ENCODE results near the gene TNNC1. TPM values are rescaled to one million over a fixed set of nuclear protein-coding genes. Genes with fewer than 3 reads are reported as not detected.

TNNC1 gene
- total and polyA plus RNA-seq, 2 donors (not counting 1 experiment from before 2014, with no cell fraction given): 1.1 to 5.4 TPM

DNA sequence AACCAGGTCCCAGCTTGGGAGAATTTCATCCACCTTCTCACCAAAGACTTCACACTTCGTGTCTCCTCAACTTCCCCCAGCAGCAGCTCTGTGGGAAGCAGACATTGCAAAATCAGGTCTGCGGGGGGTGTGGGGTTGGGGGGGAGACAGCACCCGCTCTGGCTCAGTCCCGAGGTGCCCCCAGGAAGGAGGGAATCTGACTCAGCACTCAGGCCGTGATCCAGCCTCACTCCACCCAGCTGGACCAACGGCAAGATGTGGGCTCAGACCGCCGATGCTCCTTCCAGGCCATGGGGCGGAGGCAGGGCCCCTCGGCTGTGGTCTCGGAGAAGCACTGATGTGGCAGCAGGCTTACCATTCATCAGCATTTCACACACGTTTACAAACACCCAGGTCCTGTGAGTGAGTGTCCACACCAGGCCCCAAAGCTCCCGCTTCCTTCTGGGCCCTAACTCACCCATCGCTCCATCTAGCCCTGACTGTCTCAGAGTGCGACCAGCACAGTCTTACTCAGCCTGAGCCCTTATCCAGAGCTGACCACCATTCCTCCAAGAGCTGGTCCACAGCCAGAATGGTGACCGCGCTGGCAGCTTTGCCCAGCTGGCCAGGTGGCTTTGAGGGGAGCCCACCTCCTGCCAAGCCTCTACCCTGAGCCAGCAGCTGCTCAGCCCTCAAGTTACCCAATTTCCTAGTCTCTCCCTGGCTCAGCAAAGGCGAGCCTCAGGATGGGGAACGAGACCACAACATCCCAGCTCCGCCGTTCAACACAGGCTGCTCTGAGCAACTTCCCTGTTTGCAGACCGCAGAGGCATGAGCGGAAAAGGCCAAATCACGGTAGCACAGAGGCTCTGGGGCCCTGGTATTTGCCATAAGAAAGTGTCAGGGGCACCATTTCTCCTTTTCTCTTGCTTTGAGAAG is 44.6 kb upstream of the TNNC1 start:
- TF ChIP-seq EZH2 (IDR thresholded peaks at IDR 0.05; ENCODE audit: borderline replicate concordance, insufficient read depth, low read depth, low read length, poor library complexity, severe bottlenecking): no peak
- H3K36me3 ChIP-seq (replicated peaks in 1 of 2; ENCODE audit: control extremely low read depth in 1 of 2, control insufficient read depth in 1 of 2, extremely low read depth in 1 of 2, insufficient read depth in 2 of 2, low read length in 1 of 2): no peaks in the 10 kb centered on the region
- no peaks in the 10 kb centered on the region for H3K79me2 ChIP-seq (ENCODE audit: control insufficient read depth, insufficient read depth, low read length)
- no peak overlapping the region for H3K4me3 ChIP-seq (ENCODE audit: control extremely low read depth in 1 of 5, extremely low read depth in 1 of 5, insufficient read depth in 1 of 5, low read depth in 2 of 5, low read length in 4 of 5)
- H3K27ac ChIP-seq (ENCODE audit: low read length in 2 of 2): no peak overlapping the region
- H2AFZ ChIP-seq (ENCODE audit: insufficient read depth, low read depth, low read length, poor library complexity, severe bottlenecking): peak overlapping the region; percentile 69
- peaks cover 17% of the 10 kb centered on the region for H3K4me1 Mint-ChIP-seq
- H3K4me1 ChIP-seq (ENCODE audit: control insufficient read depth in 2 of 2, insufficient read depth in 2 of 2, low read length in 2 of 2): peaks cover 11 to 17% of the 10 kb centered on the region in 2 donors
- no peaks in the 10 kb centered on the region for H4K20me1 ChIP-seq (ENCODE audit: control insufficient read depth, insufficient read depth, low read length, poor library complexity, severe bottlenecking)
- DNase-seq: peak; percentile 63
- ATAC-seq (ENCODE audit: low read depth): peak; percentile 60
- intact Hi-C loops (cut with micrococcal nuclease): no loop called here
- H3K27me3 ChIP-seq (replicated peaks in 1 of 4; ENCODE audit: control extremely low read depth in 1 of 4, control insufficient read depth in 3 of 4, insufficient read depth in 4 of 4, low read length in 3 of 4): no peaks in the 10 kb centered on the region
- ChIA-PET CTCF (interaction anchor here (1.5 kb wide), 1 partner anchor 27 kb away, joined by 3 read pairs; no protein-coding TSS in a partner anchor), POLR2A (no interaction called here)
- no peaks in the 10 kb centered on the region for H3K9me3 ChIP-seq (ENCODE audit: control extremely low read depth in 1 of 3, control insufficient read depth in 2 of 3, insufficient read depth in 1 of 3, low read length in 2 of 3)
- H3K4me3 Mint-ChIP-seq: no peak overlapping the region
- H3K4me2 ChIP-seq (replicated peaks; ENCODE audit: low read depth, low read length, poor library complexity, severe bottlenecking): peak overlapping the region; percentile 55
- no peak overlapping the region for H3K9ac ChIP-seq (ENCODE audit: low read length)
- no peaks in the 10 kb centered on the region for H3K9me3 Mint-ChIP-seq (ENCODE audit: insufficient read depth)
- no peaks in the 10 kb centered on the region for H3K27me3 Mint-ChIP-seq
- H3K27ac Mint-ChIP-seq: peak overlapping the region; percentile 80
- WGBS (ENCODE audit: insufficient coverage): 19% methylated on average over 23 of the region's 24 CpGs

DNA sequence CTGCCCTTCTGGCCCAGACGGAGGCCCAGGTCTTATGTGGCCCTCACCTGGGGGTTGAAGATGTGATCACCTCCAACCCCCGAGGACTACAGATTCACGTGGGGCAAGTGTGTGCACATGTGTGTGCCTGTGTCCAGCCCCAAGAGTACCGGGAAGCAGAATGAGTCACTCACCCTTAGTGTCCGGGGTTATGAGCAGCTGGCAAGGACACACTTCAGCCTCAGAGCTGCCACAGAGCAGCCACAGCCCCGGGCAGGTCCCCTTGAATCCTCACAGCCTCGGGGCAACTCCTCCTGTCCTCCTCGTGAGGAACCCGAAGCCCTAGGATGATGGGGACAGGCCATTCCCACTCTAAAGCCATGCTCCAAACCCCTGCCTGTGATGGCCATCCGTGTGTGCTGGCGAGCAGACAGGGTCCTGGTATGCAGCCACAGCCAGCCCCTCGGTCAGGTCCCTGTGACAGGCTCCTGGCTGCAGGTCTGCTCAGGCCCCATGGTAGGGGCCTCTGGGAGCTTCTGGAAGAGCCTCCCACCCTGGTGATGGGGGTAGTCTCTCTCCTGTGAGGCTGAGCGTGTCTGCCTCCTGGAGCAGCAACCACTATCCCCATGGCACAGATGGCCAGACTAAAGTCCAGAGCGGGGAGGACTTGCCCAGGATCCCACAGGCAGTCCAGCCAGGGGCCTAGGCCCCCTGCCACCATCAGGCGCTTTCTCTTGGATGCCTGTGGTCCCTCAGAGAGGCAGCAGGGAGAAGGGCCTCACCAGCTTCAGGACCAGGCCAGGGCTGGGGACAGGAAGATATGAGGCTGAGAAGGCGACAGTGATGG is 42.1 kb upstream of the TNNC1 start:
- Mint-ChIP-seq H3K27ac (no peak overlapping the region), H3K4me3 (no peak overlapping the region), H3K4me1 (peaks cover 17% of the 10 kb centered on the region), H3K27me3 (no peaks in the 10 kb centered on the region), H3K9me3 (ENCODE audit: insufficient read depth) (no peaks in the 10 kb centered on the region)
- Histone ChIP-seq H3K79me2 (ENCODE audit: control insufficient read depth, insufficient read depth, low read length) (no peaks in the 10 kb centered on the region), H3K4me2 (replicated peaks; ENCODE audit: low read depth, low read length, poor library complexity, severe bottlenecking) (no peak overlapping the region), H3K27me3 (replicated peaks in 1 of 4; ENCODE audit: control extremely low read depth in 1 of 4, control insufficient read depth in 3 of 4, insufficient read depth in 4 of 4, low read length in 3 of 4) (no peaks in the 10 kb centered on the region), H3K9me3 (ENCODE audit: control extremely low read depth in 1 of 3, control insufficient read depth in 2 of 3, insufficient read depth in 1 of 3, low read length in 2 of 3) (no peaks in the 10 kb centered on the region), H2AFZ (ENCODE audit: insufficient read depth, low read depth, low read length, poor library complexity, severe bottlenecking) (no peak overlapping the region), H3K4me3 (ENCODE audit: control extremely low read depth in 1 of 5, extremely low read depth in 1 of 5, insufficient read depth in 1 of 5, low read depth in 2 of 5, low read length in 4 of 5) (no peak overlapping the region), H3K27ac (ENCODE audit: low read length in 2 of 2) (no peak overlapping the region), H4K20me1 (ENCODE audit: control insufficient read depth, insufficient read depth, low read length, poor library complexity, severe bottlenecking) (no peaks in the 10 kb centered on the region), H3K4me1 (ENCODE audit: control insufficient read depth in 2 of 2, insufficient read depth in 2 of 2, low read length in 2 of 2) (peaks cover 11 to 17% of the 10 kb centered on the region in 2 donors), H3K9ac (ENCODE audit: low read length) (no peak overlapping the region), H3K36me3 (replicated peaks in 1 of 2; ENCODE audit: control extremely low read depth in 1 of 2, control insufficient read depth in 1 of 2, extremely low read depth in 1 of 2, insufficient read depth in 2 of 2, low read length in 1 of 2) (peaks cover 0 to 18% of the 10 kb centered on the region in 2 experiments)
- no peak for ATAC-seq (ENCODE audit: low read depth)
- DNase-seq: no peak
- intact Hi-C loops (cut with micrococcal nuclease): no loop called here
- CTCF ChIA-PET: no interaction called here
- 73% methylated on average over 16 of the region's 16 CpGs for WGBS (ENCODE audit: insufficient coverage)
- TF ChIP-seq, protein P1, sequence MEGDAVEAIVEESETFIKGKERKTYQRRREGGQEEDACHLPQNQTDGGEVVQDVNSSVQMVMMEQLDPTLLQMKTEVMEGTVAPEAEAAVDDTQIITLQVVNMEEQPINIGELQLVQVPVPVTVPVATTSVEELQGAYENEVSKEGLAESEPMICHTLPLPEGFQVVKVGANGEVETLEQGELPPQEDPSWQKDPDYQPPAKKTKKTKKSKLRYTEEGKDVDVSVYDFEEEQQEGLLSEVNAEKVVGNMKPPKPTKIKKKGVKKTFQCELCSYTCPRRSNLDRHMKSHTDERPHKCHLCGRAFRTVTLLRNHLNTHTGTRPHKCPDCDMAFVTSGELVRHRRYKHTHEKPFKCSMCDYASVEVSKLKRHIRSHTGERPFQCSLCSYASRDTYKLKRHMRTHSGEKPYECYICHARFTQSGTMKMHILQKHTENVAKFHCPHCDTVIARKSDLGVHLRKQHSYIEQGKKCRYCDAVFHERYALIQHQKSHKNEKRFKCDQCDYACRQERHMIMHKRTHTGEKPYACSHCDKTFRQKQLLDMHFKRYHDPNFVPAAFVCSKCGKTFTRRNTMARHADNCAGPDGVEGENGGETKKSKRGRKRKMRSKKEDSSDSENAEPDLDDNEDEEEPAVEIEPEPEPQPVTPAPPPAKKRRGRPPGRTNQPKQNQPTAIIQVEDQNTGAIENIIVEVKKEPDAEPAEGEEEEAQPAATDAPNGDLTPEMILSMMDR (IDR thresholded peaks at IDR 0.05): no peak
- TF ChIP-seq EZH2 (IDR thresholded peaks at IDR 0.05; ENCODE audit: borderline replicate concordance, insufficient read depth, low read depth, low read length, poor library complexity, severe bottlenecking): no peak
- POLR2A ChIA-PET: no interaction called here
